ENCODE measurements around the gene PXDN. TPM values are rescaled to one million over a fixed set of nuclear protein-coding genes. Genes with fewer than 3 reads are reported as not detected.
"Not testable (repeated sequence)": the region's sequence is repeated elsewhere in the genome, so short reads cannot be mapped to it uniquely, and the experiment has no call there.

PXDN gene
- total RNA-seq, 1 donor from 2014 or later = 36.3 TPM

- ATAC-seq (no peak), DNase-seq (no peak)
- H3K36me3 ChIP-seq = no peaks in the 10 kb centered on the region
- H3K4me3 ChIP-seq = no peak overlapping the region
- no peak overlapping the region for H3K27ac ChIP-seq
- TF ChIP-seq CTCF (IDR thresholded peaks at IDR 0.05) = no peak
- H3K4me1 ChIP-seq = peaks cover 17% of the 10 kb centered on the region
- intact Hi-C loops (cut with DNase I) = no loop called here
- no peaks in the 10 kb centered on the region for H3K27me3 ChIP-seq (ENCODE audit: low read depth)
- no peaks in the 10 kb centered on the region for H3K9me3 ChIP-seq
Observed at GRCh38 chr2:1622521-1623200, 121.7 kb downstream of the PXDN start.

- H3K9me3 ChIP-seq; intact Hi-C loops (cut with DNase I); ATAC-seq; H3K4me3 ChIP-seq; H3K27ac ChIP-seq; DNase-seq; H3K36me3 ChIP-seq; H3K27me3 ChIP-seq (ENCODE audit: low read depth): not testable (repeated sequence)
- peaks cover 17% of the 10 kb centered on the region for H3K4me1 ChIP-seq
Observed at GRCh38 chr2:1621976-1622375, 122.3 kb downstream of the PXDN start.

GRCh38 chr2:1621501-1621900 lies 122.8 kb downstream of the PXDN start:
- H3K36me3 ChIP-seq = no peaks in the 10 kb centered on the region
- peaks cover 17% of the 10 kb centered on the region for H3K4me1 ChIP-seq
- intact Hi-C loops (cut with DNase I) = no loop called here
- ATAC-seq (no peak), DNase-seq (no peak)
- TF ChIP-seq CTCF (IDR thresholded peaks at IDR 0.05) = no peak
- H3K9me3 ChIP-seq = no peaks in the 10 kb centered on the region
- H3K27me3 ChIP-seq (ENCODE audit: low read depth) = no peaks in the 10 kb centered on the region
- H3K4me3 ChIP-seq = no peak overlapping the region
- H3K27ac ChIP-seq = no peak overlapping the region

GRCh38 chr2:1621041-1621440 lies 123.3 kb downstream of the PXDN start:
- no peak for TF ChIP-seq CTCF (IDR thresholded peaks at IDR 0.05)
- ATAC-seq = no peak
- Histone ChIP-seq H3K27ac (no peak overlapping the region), H3K4me1 (peaks cover 14% of the 10 kb centered on the region), H3K9me3 (no peaks in the 10 kb centered on the region), H3K4me3 (no peak overlapping the region), H3K36me3 (no peaks in the 10 kb centered on the region), H3K27me3 (ENCODE audit: low read depth) (no peaks in the 10 kb centered on the region)
- intact Hi-C loops (cut with DNase I) = no loop called here
- no peak for DNase-seq

- H3K27ac ChIP-seq = no peak overlapping the region
- ATAC-seq (no peak), DNase-seq (no peak)
- TF ChIP-seq CTCF (IDR thresholded peaks at IDR 0.05) = no peak
- H3K4me3 ChIP-seq = no peak overlapping the region
- H3K9me3 ChIP-seq = no peaks in the 10 kb centered on the region
- intact Hi-C loops (cut with DNase I) = no loop called here
- H3K36me3 ChIP-seq = no peaks in the 10 kb centered on the region
- H3K4me1 ChIP-seq = peaks cover 4% of the 10 kb centered on the region
- H3K27me3 ChIP-seq (ENCODE audit: low read depth) = no peaks in the 10 kb centered on the region
Observed at GRCh38 chr2:1620081-1620480, 124.2 kb downstream of the PXDN start.

GRCh38 chr2:1619556-1619955 lies 124.8 kb downstream of the PXDN start:
- Histone ChIP-seq H3K4me1 (no peaks in the 10 kb centered on the region), H3K27me3 (ENCODE audit: low read depth) (no peaks in the 10 kb centered on the region), H3K9me3 (no peaks in the 10 kb centered on the region), H3K27ac (no peak overlapping the region), H3K36me3 (no peaks in the 10 kb centered on the region), H3K4me3 (no peak overlapping the region)
- DNase-seq (no peak), ATAC-seq (peak; percentile 43 to 77)
- no peak for TF ChIP-seq CTCF (IDR thresholded peaks at IDR 0.05)
- intact Hi-C loops (cut with DNase I) = no loop called here

Measured in lower lobe of right lung (tissue), 2 donors.